NT2/D1 (cell line): ENCODE measurements around the gene YY1.

ENCODE experiments used
- SUZ12 ChIP-seq: IDR thresholded peaks from 2 replicates; pipeline ENCODE4 v1.6.1; 2011; ENCODE audit not compliant: insufficient read length, insufficient read depth; ENCODE audit errors: extremely low read depth
- ZNF274 ChIP-seq: IDR thresholded peaks from 2 replicates; pipeline ENCODE4 v1.6.1; 2011; ENCODE audit warnings: mild to moderate bottlenecking, low read depth, low read length

GRCh38 chr14:100288382-100289185, 49.6 kb downstream of the YY1 start:
- no peak for TF ChIP-seq ZNF274
- TF ChIP-seq SUZ12 = no peak
